GM12878 (cell line): ENCODE measurements around the gene CLEC16A. TPM values are rescaled to one million over a fixed set of nuclear protein-coding genes. Genes with fewer than 3 reads are reported as not detected.

Experiments
- ATAC-seq: fragments of 200-7000 bp; cut with Tn5 transposase; 3 replicates; pipeline ENCODE4 v1.9.1; 2020; ENCODE audit warnings: mild to moderate bottlenecking, moderate library complexity
- BruUV-seq: library from RNA; stranded (reverse); fragments of 400-500 nt; replicated peaks from 2 replicates; lab custom pipeline; 2021; lab: Mats Ljungman, UMichigan
- CTCF ChIA-PET: fragments of 300-600 bp; sonication (Branson Sonifier 250); formaldehyde crosslinking; extraction: SDS; loops from one replicate; lab custom pipeline; 2021; ENCODE audit warnings: inconsistent platforms; lab: Yijun Ruan, JAX
- POLR2A ChIA-PET: fragments of 350-600 bp; formaldehyde crosslinking; extraction: SDS; loops from one replicate; lab custom pipeline; 2021; ENCODE audit warnings: inconsistent platforms; lab: Charles Lee
- RAD21 ChIA-PET: fragments of 300-600 bp; sonication (Branson Sonifier 250); formaldehyde crosslinking; loops from one replicate; lab custom pipeline; 2023; ENCODE audit warnings: antibody characterized with exemption; ENCODE audit not compliant: unreplicated experiment; lab: Charles Lee
- SMC1A ChIA-PET: fragments of 300-600 bp; sonication (Branson Sonifier 250); formaldehyde crosslinking; loops from one replicate; lab custom pipeline; 2023; ENCODE audit not compliant: unreplicated experiment, uncharacterized antibody; lab: Charles Lee
- DNase-seq: peaks from one replicate; pipeline ENCODE4 v3.0.0-alpha.2; 2011; ENCODE audit warnings: low read depth, low spot score
- FAIRE-seq: peaks from 3 replicates; lab custom pipeline; 2011; peaks lifted over from hg19 to GRCh38; lab: Jason Lieb, UNC
- H2AFZ ChIP-seq: 2 replicates; pipeline ENCODE4 v1.6.0; 2011; ENCODE audit warnings: low read depth, low read length, control low read depth; ENCODE audit not compliant: control insufficient read depth
- H3K27ac ChIP-seq: 2 replicates; pipeline ENCODE4 v1.5.1; 2011; ENCODE audit warnings: control low read depth; ENCODE audit not compliant: control insufficient read depth, insufficient read depth
- H3K27me3 ChIP-seq, 2 experiments: replicated peaks in 1 of 2; 2 replicates each; pipeline versions ENCODE4 v1.6.0 to v1.6.1; 2011; ENCODE audit warnings: low read length in 1 of 2; ENCODE audit not compliant: control insufficient read depth in 2 of 2, insufficient read depth in 2 of 2
- H3K36me3 ChIP-seq, 2 experiments: 2 replicates each; pipeline ENCODE4 v1.5.1; 2011; ENCODE audit warnings: low read length in 1 of 2; ENCODE audit not compliant: control insufficient read depth in 2 of 2, insufficient read depth in 2 of 2
- H3K4me1 ChIP-seq: 2 replicates; pipeline ENCODE4 v1.6.1; 2011; ENCODE audit warnings: mild to moderate bottlenecking, low read length, moderate library complexity, mixed read lengths; ENCODE audit not compliant: control insufficient read depth, insufficient read depth
- H3K4me2 ChIP-seq: 2 replicates; pipeline ENCODE4 v1.6.0; 2011; ENCODE audit warnings: control low read depth; ENCODE audit not compliant: control insufficient read depth, insufficient read depth
- H3K4me3 ChIP-seq: fragments of 200-600 bp; sonication (generic); 2 replicates; pipeline ENCODE4 v1.5.1; 2016
- H3K79me2 ChIP-seq: 2 replicates; pipeline ENCODE4 v1.6.0; 2011; ENCODE audit warnings: low read length; ENCODE audit not compliant: control insufficient read depth, insufficient read depth
- H3K9ac ChIP-seq: 2 replicates; pipeline ENCODE4 v1.8.0; 2011; ENCODE audit warnings: low read length, control low read depth, mixed read lengths; ENCODE audit not compliant: control insufficient read depth, insufficient read depth
- H3K9me3 ChIP-seq: replicated peaks from 3 replicates; pipeline ENCODE4 v1.5.1; 2011; ENCODE audit warnings: mild to moderate bottlenecking, low read length; ENCODE audit not compliant: control insufficient read depth, insufficient read depth
- H4K20me1 ChIP-seq: 2 replicates; pipeline ENCODE4 v1.6.0; 2011; ENCODE audit not compliant: control insufficient read depth, insufficient read depth
- IKZF1 ChIP-seq: fragments of 450-650 bp; conservative IDR thresholded peaks from 2 replicates; pipeline ENCODE4 v1.6.1; 2017; ENCODE audit warnings: antibody characterized with exemption, mild to moderate bottlenecking
- JUND ChIP-seq: IDR thresholded peaks from 2 replicates; pipeline ENCODE4 v1.6.1; 2012; ENCODE audit warnings: low read depth, mild to moderate bottlenecking, low read length, improper control_type of control experiment, moderate library complexity
- NFIC ChIP-seq: IDR thresholded peaks from 2 replicates; pipeline ENCODE4 v1.6.1; 2012; ENCODE audit warnings: low read depth, mild to moderate bottlenecking, inconsistent platforms, low read length, moderate library complexity
- NKRF ChIP-seq: fragments of 450-650 bp; conservative IDR thresholded peaks from 2 replicates; pipeline ENCODE4 v1.6.1; 2017; ENCODE audit warnings: mild to moderate bottlenecking, moderate library complexity
- POLR2A ChIP-seq: IDR thresholded peaks from 2 replicates; pipeline ENCODE4 v1.6.1; 2011; ENCODE audit warnings: low read depth, mild to moderate bottlenecking, low read length
- RELA ChIP-seq: fragments of 450-650 bp; IDR thresholded peaks from 2 replicates; pipeline ENCODE4 v1.8.0; 2014; ENCODE audit warnings: borderline replicate concordance; ENCODE audit not compliant: partially characterized antibody
- SIX5 ChIP-seq: IDR thresholded peaks from 2 replicates; pipeline ENCODE4 v1.6.1; 2011; ENCODE audit warnings: mild to moderate bottlenecking, low read depth, low read length, moderate library complexity; ENCODE audit not compliant: severe bottlenecking
- SMARCA5 ChIP-seq: fragments of 450-650 bp; IDR thresholded peaks from 2 replicates; pipeline ENCODE4 v1.6.1; 2017; ENCODE audit warnings: mild to moderate bottlenecking
- SUZ12 ChIP-seq: fragments of 200-600 bp; sonication (generic); IDR thresholded peaks from one replicate; pipeline ENCODE4 v1.6.1; 2018; ENCODE audit warnings: antibody characterized with exemption, mild to moderate bottlenecking; ENCODE audit not compliant: unreplicated experiment
- TAF1 ChIP-seq: IDR thresholded peaks from 2 replicates; pipeline ENCODE4 v1.6.1; 2011; ENCODE audit warnings: mild to moderate bottlenecking, low read depth, low read length, borderline replicate concordance
- ZNF622 ChIP-seq: fragments of 450-650 bp; IDR thresholded peaks from 2 replicates; pipeline ENCODE4 v1.6.1; 2017; ENCODE audit warnings: mild to moderate bottlenecking, inconsistent platforms
- WGBS: methylation state at CpG from one replicate; pipeline ENCODE4 v1.1.6; 2016; ENCODE audit warnings: low lambda C conversion rate; ENCODE audit not compliant: insufficient replicate concordance, insufficient coverage; ENCODE audit errors: missing lambda C conversion rate; 5-methylcytosine and 5-hydroxymethylcytosine counted together
- in situ Hi-C: fragments of 300-500 bp; cut with MboI; formaldehyde crosslinking; loops from 9 replicates; pipeline ENCODE4 v1.14.3; 2018; ENCODE audit warnings: mixed read lengths
- intact Hi-C: fragments of 100-400 bp; cut with micrococcal nuclease; formaldehyde crosslinking; loops from one replicate; pipeline ENCODE4 v1.14.2; 2022; ENCODE audit not compliant: unreplicated experiment
- polyA plus RNA-seq, 11 experiments: library from polyadenylated mRNA; depleted of rRNA in 4 of 11; unstranded in 6 of 11; stranded (reverse) in 5 of 11; fragments of >200 nt; fragmentation: Nextera tagmentation in 4 of 11; fragmentation: Illumina TruSeq in 1 of 11; extraction: Ambion mirVana in 4 of 11; extraction: Trizol in 1 of 11; gene quantifications; 1 replicate in 1 of 11; 2 replicates in 10 of 11; pipeline versions ENCODE4 v1.2.1 to v1.2.3, GENCODE V29; 2011 to 2016; ENCODE audit warnings: inconsistent platforms in 2 of 11, missing spikeins in 2 of 11, low read depth in 1 of 11
- total RNA-seq, 4 experiments: library from RNA; depleted of rRNA in 3 of 4; stranded (reverse); fragments of >200 nt in 3 of 4; fragmentation: Illumina TruSeq in 1 of 4; extraction: Trizol in 1 of 4; gene quantifications; 2 replicates each; pipeline versions ENCODE4 v1.2.1 to v1.2.3, GENCODE V29; 2013 to 2021
- TF ChIP-seq, protein P1 (sequence below): fragments of 450-650 bp; IDR thresholded peaks from 2 replicates; pipeline ENCODE4 v1.6.1; 2017; ENCODE audit warnings: antibody characterized with exemption, mild to moderate bottlenecking, moderate library complexity

The CLEC16A gene
- total and polyA plus RNA-seq, 10 of the 15 experiments (the other 5 are each of a cell fraction or from before 2014, with no cell fraction given), result 1.5 to 28.8 (median 19.2) TPM

- Histone ChIP-seq H2AFZ (no peak overlapping the region), H3K9me3 (no peaks in the 10 kb centered on the region), H3K4me3 (no peak overlapping the region), H3K79me2 (no peaks in the 10 kb centered on the region), H3K27ac (no peak overlapping the region), H3K36me3 (peaks cover 6 to 13% of the 10 kb centered on the region in 2 experiments), H3K27me3 (no peaks in the 10 kb centered on the region), H3K4me2 (no peak overlapping the region), H3K9ac (no peak overlapping the region), H4K20me1 (no peaks in the 10 kb centered on the region), H3K4me1 (no peaks in the 10 kb centered on the region)
- RAD21 ChIA-PET, result no interaction called here
- WGBS, result 98% methylated on average over 3 of the region's 3 CpGs
- ATAC-seq, result no peak
- TF ChIP-seq TAF1, result no peak
- no peak for TF ChIP-seq JUND
- TF ChIP-seq POLR2A, result no peak
- no peak for TF ChIP-seq IKZF1
- no peak for TF ChIP-seq RELA
- TF ChIP-seq NKRF, result no peak
- TF ChIP-seq SUZ12, result no peak
- TF ChIP-seq ZNF622, result no peak
- no peak for TF ChIP-seq SMARCA5
- TF ChIP-seq, protein P1, sequence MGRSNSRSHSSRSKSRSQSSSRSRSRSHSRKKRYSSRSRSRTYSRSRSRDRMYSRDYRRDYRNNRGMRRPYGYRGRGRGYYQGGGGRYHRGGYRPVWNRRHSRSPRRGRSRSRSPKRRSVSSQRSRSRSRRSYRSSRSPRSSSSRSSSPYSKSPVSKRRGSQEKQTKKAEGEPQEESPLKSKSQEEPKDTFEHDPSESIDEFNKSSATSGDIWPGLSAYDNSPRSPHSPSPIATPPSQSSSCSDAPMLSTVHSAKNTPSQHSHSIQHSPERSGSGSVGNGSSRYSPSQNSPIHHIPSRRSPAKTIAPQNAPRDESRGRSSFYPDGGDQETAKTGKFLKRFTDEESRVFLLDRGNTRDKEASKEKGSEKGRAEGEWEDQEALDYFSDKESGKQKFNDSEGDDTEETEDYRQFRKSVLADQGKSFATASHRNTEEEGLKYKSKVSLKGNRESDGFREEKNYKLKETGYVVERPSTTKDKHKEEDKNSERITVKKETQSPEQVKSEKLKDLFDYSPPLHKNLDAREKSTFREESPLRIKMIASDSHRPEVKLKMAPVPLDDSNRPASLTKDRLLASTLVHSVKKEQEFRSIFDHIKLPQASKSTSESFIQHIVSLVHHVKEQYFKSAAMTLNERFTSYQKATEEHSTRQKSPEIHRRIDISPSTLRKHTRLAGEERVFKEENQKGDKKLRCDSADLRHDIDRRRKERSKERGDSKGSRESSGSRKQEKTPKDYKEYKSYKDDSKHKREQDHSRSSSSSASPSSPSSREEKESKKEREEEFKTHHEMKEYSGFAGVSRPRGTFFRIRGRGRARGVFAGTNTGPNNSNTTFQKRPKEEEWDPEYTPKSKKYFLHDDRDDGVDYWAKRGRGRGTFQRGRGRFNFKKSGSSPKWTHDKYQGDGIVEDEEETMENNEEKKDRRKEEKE, result no peak
- TF ChIP-seq SIX5, result no peak
- TF ChIP-seq NFIC, result no peak
- in situ Hi-C loops (no loop called here), intact Hi-C loops (no loop called here)
- FAIRE-seq, result no peak
- DNase-seq, result no peak
- POLR2A ChIA-PET, result interaction anchor here (1.0 kb wide), 1 partner anchor 194 kb away, joined by 3 read pairs; no protein-coding TSS in a partner anchor
- SMC1A ChIA-PET, result interaction anchor here (1.0 kb wide), 1 partner anchor 14 kb away, joined by 4 read pairs; no protein-coding TSS in a partner anchor
- BruUV-seq, result no TSS peak
- CTCF ChIA-PET, result interaction anchor here (1.0 to 1.7 kb wide), 2 partner anchors 101 to 191 kb away, joined by 3 to 6 read pairs; partner anchors contain the start of gene SOCS1
Measured at GRCh38 chr16:11064202-11064540, 119.8 kb downstream of the CLEC16A start.
